NT2/D1 (cell line): ENCODE results near the gene INSC.

ENCODE experiments used
- DNase-seq: peaks from one replicate; pipeline ENCODE4 v3.0.0-alpha.2; 2011; ENCODE audit warnings: low read depth, low spot score
- H3K27me3 ChIP-seq: 2 replicates; pipeline ENCODE4 v1.6.0; 2011; ENCODE audit warnings: mild to moderate bottlenecking; ENCODE audit not compliant: insufficient read length, insufficient read depth
- H3K36me3 ChIP-seq: 2 replicates; pipeline ENCODE4 v1.6.1; 2011; ENCODE audit warnings: mild to moderate bottlenecking, low read length, mixed read lengths; ENCODE audit not compliant: insufficient read depth, insufficient read length
- H3K4me1 ChIP-seq: 2 replicates; pipeline ENCODE4 v1.5.1; 2011; ENCODE audit not compliant: insufficient read depth, insufficient read length
- H3K4me3 ChIP-seq: 2 replicates; pipeline ENCODE4 v1.5.1; 2011; ENCODE audit warnings: low read depth; ENCODE audit not compliant: insufficient read length
- H3K9ac ChIP-seq: 2 replicates; pipeline ENCODE4 v1.6.0; 2011; ENCODE audit warnings: low read depth; ENCODE audit not compliant: insufficient read length
- H3K9me3 ChIP-seq: 2 replicates; pipeline ENCODE4 v1.5.1; 2011; ENCODE audit warnings: mild to moderate bottlenecking, low read length; ENCODE audit not compliant: insufficient read depth
- SUZ12 ChIP-seq: IDR thresholded peaks from 2 replicates; pipeline ENCODE4 v1.6.1; 2011; ENCODE audit not compliant: insufficient read length, insufficient read depth; ENCODE audit errors: extremely low read depth
- YY1 ChIP-seq: IDR thresholded peaks from 2 replicates; pipeline ENCODE4 v1.6.1; 2011; ENCODE audit not compliant: insufficient read length, insufficient read depth
- ZNF274 ChIP-seq: IDR thresholded peaks from 2 replicates; pipeline ENCODE4 v1.6.1; 2011; ENCODE audit warnings: mild to moderate bottlenecking, low read depth, low read length

INSC gene

DNA sequence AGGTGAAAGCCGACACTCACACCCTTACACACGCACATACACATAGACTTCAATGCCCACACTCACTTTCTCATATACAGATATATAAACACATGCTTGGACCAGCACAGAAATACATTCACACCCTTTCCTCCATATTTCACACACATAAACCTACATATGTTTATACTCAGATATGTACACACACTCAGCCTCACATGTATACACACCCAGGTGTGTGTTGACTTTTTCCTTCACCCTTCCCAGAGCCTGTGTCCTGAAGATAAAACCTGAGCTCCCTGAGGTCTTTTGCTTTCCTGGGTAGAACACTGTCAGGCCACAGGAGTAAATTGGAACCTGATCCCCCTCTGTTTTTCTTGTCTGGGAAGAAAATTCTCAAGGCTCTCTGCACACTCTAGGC, 62.8 kb downstream of the INSC start:
- Histone ChIP-seq H3K27me3 (no peaks in the 10 kb centered on the region), H3K4me3 (no peak overlapping the region), H3K9ac (no peak overlapping the region), H3K4me1 (no peaks in the 10 kb centered on the region), H3K9me3 (no peaks in the 10 kb centered on the region), H3K36me3 (no peaks in the 10 kb centered on the region)
- DNase-seq = no peak
- TF ChIP-seq ZNF274 = no peak
- no peak for TF ChIP-seq SUZ12
- TF ChIP-seq YY1 = no peak

DNA sequence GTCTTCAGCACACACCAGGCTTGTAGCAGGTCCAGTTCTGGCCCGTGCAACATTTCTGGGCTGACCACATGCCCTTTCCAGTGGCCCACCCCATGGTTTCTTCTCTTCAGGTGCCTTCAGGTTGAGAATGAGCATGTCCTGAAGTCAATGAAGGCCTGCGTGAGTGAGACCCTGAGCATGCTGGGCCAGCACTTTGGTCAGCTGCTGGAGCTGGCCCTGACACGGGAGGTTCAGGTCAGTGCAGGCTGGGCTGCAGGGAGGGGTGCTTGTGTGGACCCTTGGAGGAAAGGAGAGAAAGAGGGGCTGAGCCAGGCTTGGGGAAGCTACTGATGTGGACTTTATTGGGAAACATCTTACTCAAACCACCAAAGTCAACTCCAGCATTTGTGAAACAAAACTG, 63.5 kb downstream of the INSC start:
- no peak for DNase-seq
- Histone ChIP-seq H3K9me3 (no peaks in the 10 kb centered on the region), H3K4me1 (no peaks in the 10 kb centered on the region), H3K27me3 (no peaks in the 10 kb centered on the region), H3K4me3 (no peak overlapping the region), H3K36me3 (no peaks in the 10 kb centered on the region), H3K9ac (no peak overlapping the region)
- TF ChIP-seq YY1 (no peak), SUZ12 (no peak), ZNF274 (no peak)

DNA sequence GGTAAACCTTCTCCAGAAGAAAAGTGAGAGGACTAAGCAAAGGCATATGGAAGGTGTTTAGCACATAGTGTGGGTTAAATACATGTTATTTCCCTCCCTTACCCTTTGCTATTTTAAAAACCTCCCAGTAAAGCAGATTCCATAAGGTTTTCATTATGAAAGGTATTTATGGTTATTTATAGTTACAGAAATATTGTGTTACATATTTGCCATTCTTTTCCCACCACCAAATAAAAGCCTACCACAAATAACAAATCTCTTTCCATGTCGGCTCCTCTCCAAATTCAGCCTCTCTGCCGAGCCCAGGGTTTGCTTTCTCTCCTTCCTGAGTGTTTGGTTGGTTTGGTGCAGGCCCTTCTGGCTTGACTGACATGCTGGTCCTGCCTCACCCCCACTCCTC, 64.4 kb downstream of the INSC start:
- DNase-seq = no peak
- TF ChIP-seq SUZ12 (no peak), ZNF274 (no peak), YY1 (no peak)
- H3K27me3 ChIP-seq = no peaks in the 10 kb centered on the region
- no peaks in the 10 kb centered on the region for H3K4me1 ChIP-seq
- H3K4me3 ChIP-seq = no peak overlapping the region
- H3K9ac ChIP-seq = no peak overlapping the region
- no peaks in the 10 kb centered on the region for H3K9me3 ChIP-seq
- no peaks in the 10 kb centered on the region for H3K36me3 ChIP-seq

DNA sequence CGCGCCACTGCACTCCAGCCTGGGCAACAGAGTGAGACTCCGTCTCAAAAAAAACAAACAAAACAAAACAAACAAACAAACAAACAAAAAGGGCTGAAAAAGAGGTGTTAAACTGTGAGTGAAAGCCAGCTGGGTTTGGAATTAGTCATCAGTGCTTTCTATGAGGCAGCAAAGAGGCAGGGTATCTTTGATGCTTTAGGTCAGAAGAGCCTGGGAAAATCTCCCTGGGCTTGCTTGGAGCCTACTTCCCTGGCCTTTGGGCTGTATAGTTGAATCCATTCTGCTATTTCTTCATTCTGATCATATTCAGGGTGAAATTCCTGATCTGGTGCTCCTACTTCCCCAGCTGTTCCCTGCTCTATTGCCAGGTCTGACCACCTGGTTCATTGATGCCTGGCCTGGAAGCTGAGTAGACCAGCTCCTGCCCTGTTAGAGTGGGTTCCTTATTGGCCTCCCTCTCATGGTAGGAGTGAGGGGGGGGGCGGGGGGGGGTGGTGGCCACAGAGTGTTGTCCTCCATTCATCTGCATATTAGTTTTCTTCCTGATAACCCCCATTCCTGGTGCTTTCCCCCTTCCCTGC, 65.6 kb downstream of the INSC start:
- Histone ChIP-seq H3K4me1 (no peaks in the 10 kb centered on the region), H3K36me3 (no peaks in the 10 kb centered on the region), H3K9ac (no peak overlapping the region), H3K9me3 (no peaks in the 10 kb centered on the region), H3K27me3 (no peaks in the 10 kb centered on the region), H3K4me3 (no peak overlapping the region)
- DNase-seq = no peak
- TF ChIP-seq ZNF274 (no peak), YY1 (no peak), SUZ12 (no peak)

DNA sequence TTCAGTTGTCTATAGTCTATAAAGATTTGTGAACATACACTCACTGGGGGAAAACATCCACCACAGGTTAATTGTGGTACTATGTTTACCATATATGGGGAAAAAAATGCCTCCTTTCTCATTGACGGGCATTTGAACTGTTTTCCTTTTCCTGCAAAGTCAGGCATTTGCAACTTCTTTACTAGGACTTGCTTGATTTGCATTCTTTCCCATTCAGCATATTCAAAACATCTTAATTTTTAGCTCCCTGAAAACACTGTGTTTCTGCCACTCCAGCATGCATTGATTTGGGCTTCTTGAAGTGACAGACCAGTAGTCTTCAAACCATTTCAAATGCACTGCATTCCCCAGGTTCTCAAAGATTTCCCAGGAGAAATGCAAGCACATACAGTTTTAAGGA, 67.6 kb downstream of the INSC start:
- H3K4me3 ChIP-seq = no peak overlapping the region
- H3K36me3 ChIP-seq = no peaks in the 10 kb centered on the region
- no peaks in the 10 kb centered on the region for H3K27me3 ChIP-seq
- no peaks in the 10 kb centered on the region for H3K9me3 ChIP-seq
- no peak overlapping the region for H3K9ac ChIP-seq
- TF ChIP-seq YY1 = no peak
- no peak for TF ChIP-seq SUZ12
- no peak for TF ChIP-seq ZNF274
- no peaks in the 10 kb centered on the region for H3K4me1 ChIP-seq
- DNase-seq = no peak

DNA sequence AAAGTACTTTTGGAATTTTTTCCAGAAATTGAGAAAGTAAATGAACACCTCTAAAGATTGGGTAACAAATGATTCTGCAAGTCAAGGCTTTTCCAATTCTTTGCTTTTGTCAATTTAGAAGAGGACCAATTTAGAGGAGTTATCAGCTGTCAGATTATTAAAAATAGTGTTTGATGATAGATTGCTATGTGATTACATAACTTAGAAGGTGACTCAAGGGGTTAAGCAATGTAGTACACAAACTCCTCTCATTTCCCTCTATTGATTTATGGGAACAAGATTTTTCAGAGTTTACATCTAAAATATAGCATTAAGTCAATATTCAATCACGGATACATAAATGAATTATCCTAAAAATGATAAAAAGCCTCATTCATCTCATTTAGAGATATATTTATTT, 70.3 kb downstream of the INSC start:
- H3K9me3 ChIP-seq = no peaks in the 10 kb centered on the region
- no peak for DNase-seq
- no peak overlapping the region for H3K9ac ChIP-seq
- TF ChIP-seq ZNF274 (no peak), SUZ12 (no peak), YY1 (no peak)
- no peak overlapping the region for H3K4me3 ChIP-seq
- H3K27me3 ChIP-seq = no peaks in the 10 kb centered on the region
- H3K4me1 ChIP-seq = no peaks in the 10 kb centered on the region
- no peaks in the 10 kb centered on the region for H3K36me3 ChIP-seq

DNA sequence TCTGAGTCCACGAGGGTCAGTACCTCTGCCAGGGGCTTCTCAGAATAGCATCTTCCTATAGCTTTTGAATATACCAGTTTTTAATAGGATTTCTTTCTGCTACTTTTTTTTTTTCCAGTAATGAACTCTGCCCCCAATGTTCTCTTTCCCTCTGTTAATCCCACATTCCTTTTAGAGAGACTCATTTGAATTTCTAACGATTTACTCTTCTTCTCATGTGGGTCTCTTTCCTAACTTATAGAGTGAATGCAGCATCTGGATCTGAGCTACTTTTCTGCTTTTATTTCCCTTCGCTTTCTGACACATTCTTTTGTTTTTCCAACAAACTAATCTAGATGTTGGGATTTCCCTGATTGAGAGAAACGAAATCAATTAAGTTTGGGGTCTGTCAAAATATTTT, 71.4 kb downstream of the INSC start:
- H3K4me1 ChIP-seq = no peaks in the 10 kb centered on the region
- no peaks in the 10 kb centered on the region for H3K9me3 ChIP-seq
- no peak overlapping the region for H3K9ac ChIP-seq
- no peaks in the 10 kb centered on the region for H3K36me3 ChIP-seq
- no peak for DNase-seq
- no peak for TF ChIP-seq ZNF274
- no peak overlapping the region for H3K4me3 ChIP-seq
- H3K27me3 ChIP-seq = no peaks in the 10 kb centered on the region

DNA sequence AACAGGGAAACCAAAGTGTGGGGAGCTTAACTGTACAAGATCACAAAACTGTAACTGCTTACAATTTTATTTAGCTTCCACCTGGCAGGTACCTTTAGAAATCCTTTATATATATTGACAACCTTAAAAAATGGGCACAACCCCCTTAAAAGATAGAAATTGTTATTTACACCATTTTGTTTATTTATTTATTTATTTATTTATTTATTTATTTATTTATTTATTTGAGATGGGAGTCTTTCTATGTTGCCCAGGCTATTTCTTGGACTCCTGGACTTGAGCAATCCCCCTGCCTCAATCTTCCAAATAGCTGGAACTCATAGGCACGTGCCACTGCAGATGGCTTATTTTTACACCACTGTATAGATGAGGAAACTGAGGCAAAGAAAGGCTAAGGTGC, 74.5 kb downstream of the INSC start:
- Histone ChIP-seq H3K4me1 (no peaks in the 10 kb centered on the region), H3K27me3 (no peaks in the 10 kb centered on the region), H3K36me3 (no peaks in the 10 kb centered on the region), H3K9me3 (no peaks in the 10 kb centered on the region), H3K4me3 (no peak overlapping the region), H3K9ac (no peak overlapping the region)
- TF ChIP-seq ZNF274 = no peak
- no peak for TF ChIP-seq YY1
- no peak for TF ChIP-seq SUZ12
- DNase-seq = no peak
